ENCODE data around the gene NSRP1. TPM values are rescaled to one million over a fixed set of nuclear protein-coding genes. Genes with fewer than 3 reads are reported as not detected.

NSRP1 gene
- total and polyA plus RNA-seq, 2 donors (not counting 3 experiments of a cell fraction or from before 2014, with no cell fraction given) = 11.2 to 29.1 TPM

DNA sequence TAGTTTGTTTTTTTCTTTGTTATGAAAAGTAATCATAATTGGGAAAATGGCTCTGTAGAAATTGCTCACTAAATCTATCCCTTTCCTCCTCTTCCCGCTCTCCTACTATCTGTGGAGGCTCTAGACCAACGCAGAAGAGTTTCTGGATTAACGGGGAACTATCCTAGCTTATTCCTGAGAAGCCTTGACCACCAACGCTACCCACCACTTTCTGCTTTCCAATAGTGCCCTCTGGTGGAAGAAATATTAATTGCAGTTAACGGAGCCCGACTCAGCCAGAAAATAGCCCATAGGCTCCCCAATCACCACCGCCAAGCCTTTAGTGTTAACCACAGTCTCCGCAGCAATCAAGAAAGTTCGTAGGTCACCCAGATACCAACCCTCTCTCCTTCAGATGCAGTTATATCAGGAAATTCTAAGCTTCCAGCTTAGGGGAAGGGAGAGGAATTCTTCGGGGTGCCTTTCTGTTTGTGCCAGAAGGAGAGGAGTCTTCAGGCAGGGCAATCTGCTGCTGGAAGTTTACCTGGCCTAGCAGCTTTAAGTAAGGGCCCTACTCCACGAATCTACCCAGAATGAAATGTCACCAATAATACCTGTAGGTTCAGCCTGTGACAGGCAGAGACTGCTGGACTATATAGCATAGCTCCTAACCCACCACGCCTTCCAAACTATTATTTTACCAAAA is 23.0 kb upstream of the NSRP1 start:
- Histone ChIP-seq H3K4me1 (ENCODE audit: control insufficient read depth, extremely low read depth, insufficient read depth, low read length) (no peaks in the 10 kb centered on the region), H3K27me3 (ENCODE audit: control insufficient read depth in 2 of 2, insufficient read depth in 2 of 2, low read length in 2 of 2) (no peaks in the 10 kb centered on the region), H3K4me2 (ENCODE audit: insufficient read depth, low read length) (no peak overlapping the region), H3K9me1 (replicated peaks; ENCODE audit: control insufficient read depth, extremely low read depth, insufficient read depth, low read length) (no peaks in the 10 kb centered on the region), H3K4me3 (replicated peaks in 1 of 3; ENCODE audit: insufficient read depth in 1 of 3, low read depth in 1 of 3, low read length in 3 of 3) (no peak overlapping the region), H4K20me1 (replicated peaks; ENCODE audit: control insufficient read depth, extremely low read depth, insufficient read depth, low read length) (no peaks in the 10 kb centered on the region), H2AFZ (ENCODE audit: low read depth, low read length) (peak overlapping the region; percentile 21), H3K27ac (ENCODE audit: insufficient read depth, low read depth, low read length) (no peak overlapping the region), H3K36me3 (ENCODE audit: control insufficient read depth in 2 of 2, extremely low read depth in 1 of 2, insufficient read depth in 2 of 2, low read length in 2 of 2) (no peaks in the 10 kb centered on the region), H3K9me3 (replicated peaks; ENCODE audit: control insufficient read depth, insufficient read depth, low read length) (no peaks in the 10 kb centered on the region), H3K79me2 (ENCODE audit: control insufficient read depth, insufficient read depth, low read length) (no peaks in the 10 kb centered on the region), H3K9ac (replicated peaks; ENCODE audit: extremely low read depth, insufficient read depth, low read length) (no peak overlapping the region)
- TF ChIP-seq FOS (IDR thresholded peaks at IDR 0.05; ENCODE audit: borderline replicate concordance, insufficient read depth, low read length) = no peak
- no peak for TF ChIP-seq MYC (IDR thresholded peaks at IDR 0.05; ENCODE audit: low read depth, low read length)
- no peak for TF ChIP-seq GATA2 (IDR thresholded peaks at IDR 0.05; ENCODE audit: insufficient read depth, insufficient read length, low read depth, low read length)
- no peak for TF ChIP-seq POLR2AphosphoS5 (IDR thresholded peaks at IDR 0.05; ENCODE audit: insufficient read depth, low read depth, low read length)
- TF ChIP-seq, protein P1, sequence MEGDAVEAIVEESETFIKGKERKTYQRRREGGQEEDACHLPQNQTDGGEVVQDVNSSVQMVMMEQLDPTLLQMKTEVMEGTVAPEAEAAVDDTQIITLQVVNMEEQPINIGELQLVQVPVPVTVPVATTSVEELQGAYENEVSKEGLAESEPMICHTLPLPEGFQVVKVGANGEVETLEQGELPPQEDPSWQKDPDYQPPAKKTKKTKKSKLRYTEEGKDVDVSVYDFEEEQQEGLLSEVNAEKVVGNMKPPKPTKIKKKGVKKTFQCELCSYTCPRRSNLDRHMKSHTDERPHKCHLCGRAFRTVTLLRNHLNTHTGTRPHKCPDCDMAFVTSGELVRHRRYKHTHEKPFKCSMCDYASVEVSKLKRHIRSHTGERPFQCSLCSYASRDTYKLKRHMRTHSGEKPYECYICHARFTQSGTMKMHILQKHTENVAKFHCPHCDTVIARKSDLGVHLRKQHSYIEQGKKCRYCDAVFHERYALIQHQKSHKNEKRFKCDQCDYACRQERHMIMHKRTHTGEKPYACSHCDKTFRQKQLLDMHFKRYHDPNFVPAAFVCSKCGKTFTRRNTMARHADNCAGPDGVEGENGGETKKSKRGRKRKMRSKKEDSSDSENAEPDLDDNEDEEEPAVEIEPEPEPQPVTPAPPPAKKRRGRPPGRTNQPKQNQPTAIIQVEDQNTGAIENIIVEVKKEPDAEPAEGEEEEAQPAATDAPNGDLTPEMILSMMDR (IDR thresholded peaks at IDR 0.05; ENCODE audit: extremely low read depth in 1 of 2, insufficient read depth in 1 of 2, low read depth in 1 of 2, low read length in 2 of 2) = peak; percentile 52 to 80
- TF ChIP-seq EZH2 (IDR thresholded peaks at IDR 0.05; ENCODE audit: borderline replicate concordance, low read depth, low read length, severe bottlenecking) = no peak
- no peak for TF ChIP-seq POLR2A (IDR thresholded peaks at IDR 0.05; ENCODE audit: low read depth, low read length)
- ChIA-PET CTCF (interaction anchor here (0.5 to 6.2 kb wide), 108 partner anchors 9 to 970 kb away, joined by 3 to 206 read pairs (median 4); partner anchors contain the start of genes ANKRD13B, BLMH, CORO6 and EFCAB5), POLR2A (no interaction called here)
- BruUV-seq (replicated peaks) = no TSS peak
- DNase-seq (ENCODE audit: low read depth, low spot score) (peak; percentile 72), FAIRE-seq (peak; percentile 67)
- intact Hi-C loops (cut with micrococcal nuclease) = loop anchor here (1.0 to 10.0 kb wide), 6 partner anchors 67 to 719 kb away; partner anchors contain the start of gene SSH2
- dilution Hi-C loops (cut with MboI; ENCODE audit: extremely low pct_ligation_motif_present, low sequenced_read_pairs) = no loop called here

Measured in endothelial cell of umbilical vein (primary cell).